Astrocyte (in vitro differentiated cells and primary cell): ENCODE results near the gene SOBP. TPM values are rescaled to one million over a fixed set of nuclear protein-coding genes. Genes with fewer than 3 reads are reported as not detected.

ENCODE experiments used
- DNase-seq: peaks from one replicate; pipeline ENCODE4 v3.0.0-alpha.2; 2010; ENCODE audit warnings: low read depth
- FAIRE-seq: peaks from 2 replicates; lab custom pipeline; 2011; peaks lifted over from hg19 to GRCh38; lab: Jason Lieb, UNC
- H2AFZ ChIP-seq: 2 replicates; pipeline ENCODE4 v1.6.0; 2012; ENCODE audit warnings: low read depth, low read length, inconsistent platforms
- H3K27ac ChIP-seq: 2 replicates; pipeline ENCODE4 v1.5.1; 2011; ENCODE audit warnings: low read depth, low read length, inconsistent platforms
- H3K27me3 ChIP-seq: 2 replicates; pipeline ENCODE4 v1.6.0; 2011; ENCODE audit warnings: low read length, inconsistent platforms; ENCODE audit not compliant: insufficient read depth
- H3K36me3 ChIP-seq: 2 replicates; pipeline ENCODE4 v1.5.1; 2011; ENCODE audit warnings: low read length, inconsistent platforms; ENCODE audit not compliant: insufficient read depth
- H3K4me1 ChIP-seq: 2 replicates; pipeline ENCODE4 v1.5.1; 2011; ENCODE audit warnings: low read length, inconsistent platforms; ENCODE audit not compliant: insufficient read depth
- H3K4me2 ChIP-seq: 2 replicates; pipeline ENCODE4 v1.6.0; 2012; ENCODE audit warnings: low read length, inconsistent platforms
- H3K4me3 ChIP-seq: 2 replicates; pipeline ENCODE4 v1.5.1; 2011; ENCODE audit warnings: low read depth, mild to moderate bottlenecking, low read length, inconsistent platforms; ENCODE audit not compliant: insufficient read depth
- H3K79me2 ChIP-seq: 2 replicates; pipeline ENCODE4 v1.6.0; 2012; ENCODE audit warnings: mild to moderate bottlenecking, low read length, inconsistent platforms; ENCODE audit not compliant: insufficient read depth
- H3K9ac ChIP-seq: 2 replicates; pipeline ENCODE4 v1.6.0; 2012; ENCODE audit warnings: mild to moderate bottlenecking, low read length, inconsistent platforms
- H3K9me3 ChIP-seq: 2 replicates; pipeline ENCODE4 v1.5.1; 2012; ENCODE audit warnings: low read depth, mild to moderate bottlenecking, low read length, inconsistent platforms; ENCODE audit not compliant: insufficient read depth
- H4K20me1 ChIP-seq: 2 replicates; pipeline ENCODE4 v1.6.0; 2012; ENCODE audit warnings: low read length, inconsistent platforms; ENCODE audit not compliant: insufficient read depth
- H3K27ac Mint-ChIP-seq: one replicate; pipeline ENCODE4 v1.8.0; 2021; ENCODE audit warnings: mild to moderate bottlenecking, mixed read lengths; ENCODE audit not compliant: unreplicated experiment
- H3K27me3 Mint-ChIP-seq: one replicate; pipeline ENCODE4 v1.8.0; 2021; ENCODE audit warnings: low read depth, mixed read lengths; ENCODE audit not compliant: unreplicated experiment
- H3K36me3 Mint-ChIP-seq: one replicate; pipeline ENCODE4 v1.8.0; 2021; ENCODE audit warnings: low read depth, mixed read lengths; ENCODE audit not compliant: unreplicated experiment
- H3K4me1 Mint-ChIP-seq: one replicate; pipeline ENCODE4 v1.8.0; 2021; ENCODE audit warnings: low read depth, mixed read lengths; ENCODE audit not compliant: unreplicated experiment
- H3K4me3 Mint-ChIP-seq: one replicate; pipeline ENCODE4 v1.8.0; 2021; ENCODE audit warnings: mild to moderate bottlenecking, moderate library complexity, mixed read lengths; ENCODE audit not compliant: unreplicated experiment
- H3K9me3 Mint-ChIP-seq: one replicate; pipeline ENCODE4 v1.8.0; 2021; ENCODE audit warnings: mild to moderate bottlenecking, mixed read lengths; ENCODE audit not compliant: unreplicated experiment
- CTCF ChIP-seq: IDR thresholded peaks from 2 replicates; pipeline ENCODE4 v1.5.1; 2011; ENCODE audit warnings: low read depth, mild to moderate bottlenecking, inconsistent platforms, low read length, moderate library complexity; ENCODE audit not compliant: insufficient read depth
- EZH2 ChIP-seq: IDR thresholded peaks from 2 replicates; pipeline ENCODE4 v1.6.1; 2012; ENCODE audit warnings: mild to moderate bottlenecking, low read length, inconsistent platforms; ENCODE audit not compliant: insufficient read depth
- total RNA-seq: library from RNA; stranded (reverse); gene quantifications from 2 replicates; pipeline ENCODE4 v1.2.1, GENCODE V29; 2021

SOBP gene
- total RNA-seq, 1 donor from 2014 or later: 4.7 TPM

GRCh38 chr6:107542192-107542668 is 52.3 kb downstream of the SOBP start:
- no peaks in the 10 kb centered on the region for H4K20me1 ChIP-seq
- no peaks in the 10 kb centered on the region for H3K4me1 ChIP-seq
- no peak for DNase-seq
- no peaks in the 10 kb centered on the region for H3K27me3 ChIP-seq
- no peak overlapping the region for H3K4me3 Mint-ChIP-seq
- no peak for TF ChIP-seq EZH2
- no peak for TF ChIP-seq CTCF
- H3K4me2 ChIP-seq: no peak overlapping the region
- no peak overlapping the region for H2AFZ ChIP-seq
- no peak overlapping the region for H3K4me3 ChIP-seq
- no peak for FAIRE-seq
- H3K4me1 Mint-ChIP-seq: peaks cover 18% of the 10 kb centered on the region
- no peaks in the 10 kb centered on the region for H3K9me3 ChIP-seq
- H3K9ac ChIP-seq: no peak overlapping the region
- H3K27ac Mint-ChIP-seq: no peak overlapping the region
- H3K27ac ChIP-seq: no peak overlapping the region
- no peaks in the 10 kb centered on the region for H3K9me3 Mint-ChIP-seq
- H3K27me3 Mint-ChIP-seq: no peaks in the 10 kb centered on the region
- H3K79me2 ChIP-seq: no peaks in the 10 kb centered on the region
- no peaks in the 10 kb centered on the region for H3K36me3 ChIP-seq
- peaks cover 2% of the 10 kb centered on the region for H3K36me3 Mint-ChIP-seq

GRCh38 chr6:107543088-107543487 is 53.2 kb downstream of the SOBP start:
- DNase-seq (no peak), FAIRE-seq (no peak)
- no peak overlapping the region for H3K4me3 Mint-ChIP-seq

More at GRCh38 chr6:107543088-107543487, 53.2 kb downstream of the SOBP start:
- no peak overlapping the region for H3K4me3 ChIP-seq
- no peaks in the 10 kb centered on the region for H3K27me3 Mint-ChIP-seq
- H4K20me1 ChIP-seq: no peaks in the 10 kb centered on the region
- H3K36me3 Mint-ChIP-seq: peaks cover 2% of the 10 kb centered on the region
- no peaks in the 10 kb centered on the region for H3K79me2 ChIP-seq
- no peak overlapping the region for H2AFZ ChIP-seq
- H3K9ac ChIP-seq: no peak overlapping the region
- no peak overlapping the region for H3K4me2 ChIP-seq
- peaks cover 18% of the 10 kb centered on the region for H3K4me1 Mint-ChIP-seq
- no peak overlapping the region for H3K27ac ChIP-seq
- no peaks in the 10 kb centered on the region for H3K9me3 ChIP-seq
- TF ChIP-seq CTCF (no peak), EZH2 (no peak)
- H3K27me3 ChIP-seq: no peaks in the 10 kb centered on the region
- H3K9me3 Mint-ChIP-seq: no peaks in the 10 kb centered on the region
- H3K4me1 ChIP-seq: no peaks in the 10 kb centered on the region
- no peak overlapping the region for H3K27ac Mint-ChIP-seq
- H3K36me3 ChIP-seq: no peaks in the 10 kb centered on the region
